GM21786 (cell line): ENCODE results near the gene IMMP1L.

Source experiments
- ATAC-seq: cut with Tn5 transposase; IDR thresholded peaks from one replicate; pipeline ENCODE4 v1.9.1; 2021; ENCODE audit not compliant: unreplicated experiment

IMMP1L gene

DNA sequence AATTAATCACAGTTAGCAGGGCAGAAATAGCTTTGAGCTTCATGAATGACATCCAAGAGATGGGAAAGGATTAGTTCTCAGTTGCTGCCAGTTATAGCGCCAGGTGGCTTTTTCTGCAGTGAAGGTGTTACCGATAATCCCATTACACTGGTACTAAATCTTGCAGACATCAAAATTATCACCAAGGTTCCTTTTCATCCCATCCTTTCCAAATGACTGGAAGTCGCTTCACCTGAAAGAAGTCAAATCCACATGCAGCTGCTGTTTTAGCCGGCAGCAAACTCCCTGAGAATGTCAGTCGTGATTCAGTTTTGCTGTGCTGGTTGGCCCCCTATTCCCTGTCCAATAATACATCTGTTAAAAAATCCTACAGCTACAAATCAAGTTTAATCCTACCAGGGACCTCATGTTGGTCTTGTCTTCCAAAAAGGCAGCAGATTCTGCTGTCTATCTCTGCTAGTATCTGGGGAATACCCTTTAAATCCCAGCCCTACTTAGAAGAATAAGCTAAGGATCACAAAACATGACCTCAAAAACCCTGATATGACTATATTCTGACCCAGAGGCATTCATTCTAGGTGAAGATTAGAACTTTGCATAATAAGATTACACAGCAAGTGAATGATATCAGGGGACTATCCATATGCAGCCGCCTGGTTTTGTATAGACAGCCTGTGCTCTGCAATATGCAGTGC, 31.7 kb downstream of the IMMP1L start:
- ATAC-seq, result no peak

DNA sequence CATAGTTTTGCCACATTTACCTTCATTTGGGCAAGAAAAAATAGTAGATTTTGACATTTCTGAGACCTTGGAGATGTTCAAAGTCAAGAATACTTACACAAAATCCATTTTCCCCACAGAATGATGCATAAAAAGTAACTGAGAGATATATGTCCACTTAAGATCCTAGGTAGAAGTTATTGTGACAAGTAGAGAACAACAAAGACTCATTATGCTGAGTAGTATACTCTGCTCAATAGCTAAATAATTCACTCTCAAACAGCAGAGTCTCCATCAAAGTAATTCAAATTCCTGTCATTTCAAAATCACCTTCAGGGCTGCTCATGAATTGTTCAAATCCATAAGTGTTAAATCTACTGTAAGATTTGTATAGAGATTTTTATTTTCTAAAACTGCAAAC, 35.3 kb downstream of the IMMP1L start:
- ATAC-seq, result no peak

DNA sequence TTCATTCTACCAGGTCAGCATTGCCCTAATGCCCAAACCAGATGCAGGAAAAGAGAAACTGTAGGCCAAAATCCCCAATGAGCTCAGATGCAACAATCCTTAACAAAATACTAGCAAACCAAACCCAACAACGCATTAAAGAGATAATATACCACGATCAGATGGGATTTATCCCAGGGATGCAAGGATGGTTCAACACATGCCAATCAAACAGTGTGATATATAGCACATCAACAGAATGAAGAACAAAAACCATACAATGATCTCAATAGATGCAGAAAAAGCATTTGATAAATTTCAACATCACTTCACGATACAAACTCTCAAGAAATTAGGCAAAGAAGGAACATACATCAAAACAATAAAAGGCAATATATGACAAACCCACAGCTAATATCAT, 45.0 kb downstream of the IMMP1L start:
- no peak for ATAC-seq

DNA sequence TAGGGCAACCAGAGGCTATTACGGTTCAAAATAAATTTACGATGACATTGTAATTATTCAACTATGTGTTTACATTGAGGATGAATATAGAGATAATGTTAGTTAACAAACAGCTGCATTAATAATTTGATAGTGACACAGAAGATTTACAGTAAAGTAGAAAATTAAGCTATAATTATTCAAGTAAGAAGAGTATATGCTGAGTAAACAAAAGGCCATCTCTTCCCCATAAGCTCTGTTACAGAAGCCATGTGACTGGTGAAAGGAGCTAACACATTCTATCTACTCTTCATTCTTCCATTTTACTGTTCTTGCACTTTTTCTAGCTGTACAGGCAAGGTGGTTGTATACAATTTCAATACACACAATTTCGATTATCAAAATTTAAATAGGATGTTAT, 54.2 kb downstream of the IMMP1L start:
- no peak for ATAC-seq

DNA sequence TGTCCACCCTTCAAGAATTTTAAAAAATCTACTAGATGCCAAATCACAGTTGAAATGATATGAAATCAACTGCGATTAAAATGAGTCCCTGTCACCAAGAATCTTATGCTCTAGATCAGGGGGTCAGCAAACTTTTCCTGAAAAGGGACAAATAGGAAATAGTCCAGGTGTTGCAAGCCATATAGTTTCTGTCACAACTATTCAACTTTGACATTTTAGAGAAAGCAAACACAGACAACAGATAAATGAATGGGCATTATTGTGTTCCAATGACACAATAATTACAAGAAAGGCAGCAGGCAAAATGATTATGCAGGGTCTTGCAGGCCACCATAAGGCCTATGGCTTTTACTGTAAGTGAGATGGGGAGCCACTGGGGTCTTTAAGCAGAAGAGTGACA, 58.6 kb downstream of the IMMP1L start:
- no peak for ATAC-seq

DNA sequence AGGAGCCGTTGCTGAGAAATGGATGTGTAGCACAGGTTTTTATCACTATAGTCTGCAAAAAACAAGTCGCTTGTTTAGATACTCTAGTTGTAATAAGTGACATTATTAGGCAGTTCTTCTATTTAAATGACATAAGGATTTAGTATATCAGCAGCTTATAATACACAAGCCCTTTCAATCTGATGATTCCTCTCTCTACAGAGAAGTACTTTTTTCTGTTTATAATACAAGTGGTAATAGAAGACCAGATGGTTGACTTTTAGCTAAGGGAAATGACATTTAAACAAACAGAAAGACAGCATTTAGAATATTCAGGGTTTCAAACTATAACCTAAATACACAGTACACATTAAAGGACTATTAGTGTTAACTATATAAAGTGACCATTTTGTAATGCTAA, 60.4 kb downstream of the IMMP1L start:
- no peak for ATAC-seq

DNA sequence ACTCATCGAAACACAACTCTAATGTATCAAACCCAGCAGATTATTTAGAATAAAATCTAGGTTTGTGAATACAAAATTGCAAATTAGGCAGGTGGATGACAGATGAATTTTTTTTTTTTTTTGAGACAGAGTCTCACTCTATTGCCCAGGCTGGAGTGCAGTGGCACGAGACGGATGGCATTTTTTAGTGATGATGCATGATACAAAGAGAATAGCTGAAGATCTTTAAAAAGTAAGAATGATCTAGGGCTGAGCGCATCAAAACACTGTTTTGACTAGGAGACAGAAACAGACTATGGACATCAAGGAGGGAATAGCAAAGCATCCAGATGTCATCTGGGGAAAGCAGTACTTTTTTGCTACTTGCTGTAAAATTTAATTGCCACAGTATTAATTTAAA, 63.8 kb downstream of the IMMP1L start:
- no peak for ATAC-seq

DNA sequence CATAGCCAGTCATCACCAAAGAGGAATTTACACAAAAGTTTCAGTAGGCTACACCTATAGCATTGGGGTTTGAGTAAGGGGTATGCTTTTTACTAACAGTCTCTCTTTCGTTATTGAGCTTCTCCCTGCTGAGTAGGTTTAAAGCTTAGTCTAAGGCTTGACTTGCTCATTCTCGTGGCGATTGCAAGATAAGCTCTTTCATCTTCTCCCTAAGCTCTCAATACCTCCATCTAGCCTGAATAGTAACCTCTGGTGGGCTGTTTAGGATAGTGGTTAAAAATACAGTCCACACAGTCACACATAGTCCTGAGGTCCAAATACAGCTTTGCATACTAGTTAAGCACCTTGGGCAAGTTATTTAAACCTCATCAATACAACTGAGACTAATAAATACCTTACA, 65.6 kb downstream of the IMMP1L start:
- no peak for ATAC-seq

DNA sequence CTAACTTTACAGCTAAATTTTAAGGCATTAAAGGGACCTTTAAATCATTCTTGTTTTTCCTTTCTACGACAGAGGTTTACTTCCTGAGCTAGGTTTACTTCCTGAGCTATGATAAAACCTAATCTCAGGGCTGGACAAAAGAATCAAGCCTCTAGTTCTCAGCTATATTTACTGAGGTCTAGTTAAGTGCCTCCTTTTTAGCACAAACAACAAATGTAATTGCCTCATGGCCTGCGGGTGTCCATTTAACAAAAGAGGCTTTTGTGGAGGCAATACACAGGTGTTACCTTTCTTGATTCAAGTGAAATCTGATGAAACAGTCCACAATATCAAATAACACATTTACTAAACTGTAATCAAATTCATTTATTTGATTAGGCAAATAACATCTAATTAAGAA, 67.3 kb downstream of the IMMP1L start:
- no peak for ATAC-seq

DNA sequence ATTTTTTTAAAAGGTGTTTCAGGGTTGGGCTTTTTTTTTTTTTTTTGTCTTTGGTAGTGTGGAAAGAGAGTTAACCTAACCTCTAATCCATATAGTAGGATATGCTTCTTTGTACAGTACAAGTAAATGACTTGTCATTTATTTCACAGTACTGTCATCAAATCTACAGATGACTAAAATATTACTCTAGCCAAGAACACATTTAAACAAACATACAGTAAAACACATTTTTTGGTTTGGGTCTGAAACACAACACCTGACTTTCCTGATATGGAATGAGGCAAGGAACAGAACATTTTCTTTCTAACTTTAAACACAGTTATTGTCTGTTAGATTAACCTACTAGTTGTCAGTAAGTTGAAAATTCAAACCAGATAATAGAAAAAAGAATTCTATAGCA, 68.1 kb downstream of the IMMP1L start:
- no peak for ATAC-seq

DNA sequence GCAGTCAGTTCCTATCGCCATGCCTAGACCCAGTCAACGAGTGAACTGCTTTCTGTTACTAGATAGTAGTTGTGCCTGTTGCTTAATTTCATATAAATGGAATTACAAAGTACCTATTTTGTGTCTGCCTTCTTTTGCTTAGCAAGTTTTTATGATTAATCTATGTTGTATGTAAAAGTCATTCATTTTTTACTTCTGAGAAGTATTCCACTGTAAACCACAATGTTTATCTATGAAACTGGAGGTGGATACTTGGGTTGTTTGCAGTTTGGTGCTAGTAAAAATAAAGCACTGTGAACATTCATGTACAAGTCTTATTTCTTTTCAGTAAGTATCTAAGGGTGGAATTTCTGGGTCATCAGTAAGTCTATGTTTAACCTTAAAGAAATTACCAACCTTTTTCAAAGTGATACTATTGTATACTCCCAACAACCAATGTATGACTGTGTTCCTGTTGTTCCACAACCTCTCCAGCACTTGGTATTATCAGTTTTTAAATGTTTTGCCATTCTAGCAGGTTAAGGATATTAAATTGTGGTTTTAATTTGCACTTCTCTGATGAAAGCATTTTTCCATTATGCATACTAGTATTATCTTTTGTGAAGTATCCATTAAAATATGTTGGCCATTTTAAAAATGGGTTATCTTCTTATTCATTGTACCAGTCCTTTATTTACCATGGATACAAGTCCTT, 71.5 kb downstream of the IMMP1L start:
- no peak for ATAC-seq

DNA sequence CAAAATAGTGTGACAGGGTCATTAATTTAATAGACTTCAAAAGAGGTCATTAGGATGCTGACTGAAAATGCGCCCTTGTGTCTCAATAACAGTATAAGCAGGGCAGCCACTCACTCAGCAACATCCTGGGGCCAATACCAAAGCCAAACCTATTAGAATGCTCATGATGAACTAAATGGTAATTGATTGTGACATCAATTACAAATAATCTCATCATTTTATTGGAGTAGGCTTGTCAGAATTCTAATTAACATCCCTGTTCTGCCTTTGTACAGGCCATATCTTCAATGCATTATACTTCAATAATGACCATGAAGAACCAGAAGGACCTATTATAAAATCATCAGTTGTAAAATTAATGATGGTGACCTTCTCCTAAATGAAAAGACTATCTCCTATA, 75.6 kb downstream of the IMMP1L start:
- ATAC-seq, result no peak

DNA sequence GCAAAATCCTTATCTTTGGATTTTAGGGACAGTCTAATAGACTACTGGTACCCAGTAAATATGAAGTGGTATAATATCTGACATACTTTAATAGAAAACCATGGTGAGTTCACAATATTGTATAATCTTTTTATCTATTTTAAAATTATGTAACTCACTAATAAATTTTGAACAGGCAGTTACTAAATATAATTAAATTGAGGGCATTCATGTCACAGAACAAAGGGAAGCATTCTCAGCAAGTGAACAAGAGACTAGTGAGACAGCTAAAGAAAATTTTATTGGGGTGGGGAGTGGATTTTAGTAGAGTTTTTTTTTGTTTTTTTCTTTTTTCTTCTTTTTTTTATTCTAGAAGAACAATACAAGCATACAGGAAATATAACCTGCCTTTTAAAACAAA, 84.8 kb downstream of the IMMP1L start:
- no peak for ATAC-seq

DNA sequence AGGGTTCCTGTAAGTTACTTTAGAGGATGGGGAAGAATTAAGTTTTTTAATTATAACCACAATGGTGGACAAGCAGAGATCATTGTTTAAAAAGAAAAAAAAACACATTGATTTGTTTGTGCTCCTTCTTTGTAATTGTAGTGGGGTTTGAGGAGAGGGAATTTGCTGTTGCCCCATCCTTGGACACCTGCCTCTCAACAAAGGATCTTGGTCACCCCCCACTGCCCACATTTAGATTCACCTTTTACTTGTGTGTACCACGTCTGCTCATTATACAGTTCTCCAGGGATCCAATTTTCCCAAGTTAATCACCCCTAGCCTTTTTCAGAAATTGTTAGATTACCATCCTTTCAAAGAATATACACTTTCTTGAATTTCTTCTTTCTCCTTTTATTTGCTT, 86.7 kb downstream of the IMMP1L start:
- ATAC-seq, result no peak

DNA sequence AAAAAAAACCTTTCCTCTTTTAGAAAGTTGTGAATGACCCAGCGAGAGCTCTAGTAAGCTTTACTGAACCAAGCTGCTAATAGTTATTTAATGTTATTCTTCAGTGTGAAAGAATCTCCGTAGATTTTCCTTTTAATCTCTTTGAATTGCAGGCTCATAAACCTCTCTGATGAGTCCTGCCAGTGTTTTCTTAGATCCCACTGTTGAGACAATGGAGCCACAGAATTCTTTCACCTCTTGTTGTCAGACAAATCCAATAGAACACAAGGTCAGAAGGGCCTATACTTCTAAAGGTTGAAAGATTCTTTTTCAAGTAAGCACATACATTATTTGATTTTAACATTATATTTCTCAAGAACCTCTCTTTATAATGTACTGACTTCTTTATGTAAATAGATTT, 87.6 kb downstream of the IMMP1L start:
- ATAC-seq, result no peak

DNA sequence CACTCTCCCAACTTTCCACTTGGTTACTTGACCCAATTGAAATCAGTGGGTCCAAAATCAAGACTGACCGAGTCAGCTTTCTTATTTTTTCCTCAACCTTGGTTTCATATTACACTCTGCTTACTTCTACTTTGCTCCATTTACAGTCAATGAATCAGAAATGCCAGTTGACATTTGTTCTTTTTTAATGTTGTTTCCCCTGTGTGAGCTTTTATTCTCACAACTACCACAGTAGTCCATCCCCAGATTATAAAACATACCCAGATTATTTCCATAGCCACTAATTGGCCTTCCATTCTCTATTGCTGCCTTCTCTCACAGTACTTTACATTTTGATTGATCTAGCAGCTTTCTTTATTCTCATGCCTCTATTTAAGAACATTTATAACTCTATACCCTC, 89.8 kb downstream of the IMMP1L start:
- no peak for ATAC-seq

DNA sequence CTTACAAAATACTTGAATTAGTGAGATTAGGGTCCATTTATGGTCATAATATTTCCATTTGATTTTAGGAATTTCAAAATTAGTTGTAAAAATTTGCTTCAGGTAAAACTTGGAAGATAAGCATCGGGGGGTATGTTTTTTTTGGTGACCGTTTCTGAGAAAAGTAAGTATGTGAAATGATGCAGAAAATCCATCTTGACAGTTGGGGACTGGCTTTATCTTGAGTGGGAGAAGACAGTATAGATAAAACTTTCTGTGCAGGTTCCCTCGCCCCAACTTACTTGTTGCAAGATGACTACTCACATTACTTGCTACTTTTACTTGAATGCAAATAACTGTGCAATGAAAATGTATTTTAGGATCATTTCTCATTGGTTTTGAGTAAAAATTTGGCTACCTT, 90.3 kb downstream of the IMMP1L start:
- ATAC-seq, result no peak

DNA sequence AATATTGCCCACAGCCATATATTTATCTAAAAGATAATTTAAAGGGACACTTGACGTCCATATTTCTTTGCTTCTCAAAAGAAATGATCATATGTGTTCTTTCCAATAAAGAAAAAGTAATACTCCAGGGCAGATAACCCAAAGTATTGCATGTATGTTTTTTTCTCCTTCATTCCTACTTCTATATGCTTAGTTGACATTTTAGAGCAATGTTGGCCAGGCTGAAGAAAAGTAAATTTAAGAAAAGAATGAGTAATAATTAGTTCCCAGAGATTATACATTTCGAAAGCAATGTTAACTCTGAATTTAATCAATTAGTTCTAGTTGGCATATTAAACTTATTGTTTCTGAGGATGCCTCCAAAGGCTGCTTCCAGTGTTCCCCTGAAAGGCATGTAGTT, 91.6 kb downstream of the IMMP1L start:
- no peak for ATAC-seq

DNA sequence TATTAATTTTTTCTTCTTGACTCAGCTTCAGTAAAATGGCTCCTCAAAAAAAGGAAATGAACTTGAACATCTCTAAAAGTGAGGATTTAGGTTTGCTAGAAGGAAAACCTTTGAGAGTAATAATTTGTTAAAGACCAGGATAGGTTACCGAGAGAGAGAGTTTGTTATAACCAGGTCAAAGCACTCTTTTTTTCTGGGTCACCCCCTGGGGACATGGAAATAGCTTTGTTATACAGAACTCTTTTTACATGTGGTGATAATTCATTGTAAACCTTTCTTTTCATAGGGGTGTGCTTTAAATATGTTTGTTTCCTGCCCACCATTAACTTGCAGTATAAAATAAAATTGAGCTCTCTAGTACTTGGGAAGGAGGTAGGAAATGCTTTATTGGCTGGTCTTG, 92.1 kb downstream of the IMMP1L start:
- ATAC-seq, result no peak

DNA sequence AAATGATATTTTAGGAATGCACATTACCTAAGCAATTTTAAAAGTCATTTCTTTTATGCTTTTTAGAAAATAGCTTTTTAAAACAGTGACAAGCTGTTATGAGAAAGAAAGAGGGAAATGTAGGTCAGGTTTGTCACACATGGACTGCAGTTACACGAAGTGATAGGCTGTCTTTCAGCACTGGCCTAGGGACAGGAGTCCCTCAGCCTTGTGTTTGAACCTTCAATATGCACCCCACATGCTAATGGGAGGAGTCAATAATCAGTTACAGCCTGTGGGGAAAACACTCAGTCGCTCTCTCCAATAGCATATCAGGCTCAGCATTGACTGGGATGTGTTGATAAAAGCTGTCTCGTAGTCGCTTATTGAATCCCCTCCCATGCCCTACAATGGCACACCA, 94.0 kb downstream of the IMMP1L start:
- no peak for ATAC-seq

DNA sequence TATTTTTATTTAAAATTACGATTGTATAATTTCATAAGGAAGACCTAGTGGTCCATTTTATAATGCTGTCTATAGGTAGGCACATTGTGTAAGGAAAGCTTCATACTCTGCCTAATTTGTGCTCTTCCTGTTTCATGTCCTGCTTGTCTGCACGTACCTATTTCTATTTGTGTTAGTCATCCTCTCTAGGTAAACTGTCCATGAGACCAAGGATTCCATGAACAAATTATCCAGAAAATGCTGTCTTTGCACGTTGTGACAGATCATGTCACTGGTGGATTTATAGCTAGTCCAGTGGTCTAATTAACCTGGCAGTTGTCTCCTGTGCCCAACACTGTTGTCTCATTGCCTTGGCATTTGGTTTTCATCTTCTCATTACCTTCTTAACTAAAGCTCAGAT, 95.1 kb downstream of the IMMP1L start:
- no peak for ATAC-seq

DNA sequence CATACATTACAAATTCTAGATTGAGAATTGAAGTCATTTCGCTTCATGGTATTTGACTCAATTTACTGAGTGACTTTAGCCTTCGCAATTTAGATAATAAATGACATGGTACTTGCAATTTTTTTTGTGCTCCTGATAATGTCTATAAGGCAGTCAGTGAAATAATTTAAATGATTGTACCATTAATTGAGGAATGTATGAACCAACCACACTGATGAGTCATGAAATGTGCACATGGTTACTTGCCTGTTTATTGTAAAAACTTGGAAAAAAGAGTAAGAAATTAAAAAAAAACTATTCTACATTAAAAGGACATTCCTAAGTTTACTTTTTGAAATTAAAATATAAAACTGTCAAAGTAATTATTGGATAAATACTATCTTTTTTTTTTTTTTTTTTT, 96.5 kb downstream of the IMMP1L start:
- no peak for ATAC-seq

DNA sequence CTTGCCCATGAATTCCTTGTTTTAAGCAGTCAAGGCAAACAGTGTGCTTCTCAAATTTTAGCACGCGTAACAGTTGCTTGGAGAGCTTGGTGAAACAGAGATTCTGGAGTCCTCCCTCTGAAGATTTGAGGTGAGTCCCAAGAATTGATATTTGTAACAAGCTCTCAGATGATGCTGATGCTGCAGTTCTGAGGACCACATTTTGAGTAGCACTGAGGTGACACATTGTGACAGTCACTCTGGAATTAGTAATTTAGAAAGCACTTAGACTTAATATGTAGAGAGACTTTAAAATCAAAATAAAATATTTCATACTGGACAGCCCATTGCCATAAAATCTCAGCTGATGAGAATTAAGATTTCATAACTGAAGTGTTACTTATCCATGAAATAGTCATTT, 101.2 kb downstream of the IMMP1L start:
- ATAC-seq, result no peak
